T-cell (primary cell): ENCODE results near the gene NUP153. TPM values are rescaled to one million over a fixed set of nuclear protein-coding genes. Genes with fewer than 3 reads are reported as not detected.
"Not testable (repeated sequence)": the region's sequence is repeated elsewhere in the genome, so short reads cannot be mapped to it uniquely, and the experiment has no call there.

ENCODE experiments used
- ATAC-seq, 4 experiments: fragments of 200-7000 bp in 3 of 4; fragments of 150-1000 bp in 1 of 4; cut with Tn5 transposase; replicated peaks in 1 of 4; 1 replicate in 3 of 4; 2 replicates in 1 of 4; pipeline ENCODE4 v1.10.0; 2021; ENCODE audit warnings: moderate library complexity in 3 of 4, mild to moderate bottlenecking in 2 of 4, moderate number of reproducible peaks in 1 of 4
- CTCF ChIA-PET, 2 donors: fragments of 300-600 bp; sonication (Branson Sonifier 250); formaldehyde crosslinking; loops; one replicate each; lab custom pipeline; 2022; ENCODE audit warnings: antibody characterized with exemption in 2 of 2; lab: Charles Lee
- POLR2A ChIA-PET, 2 donors: fragments of 300-600 bp; sonication (Branson Sonifier 250); formaldehyde crosslinking; loops; one replicate each; lab custom pipeline; 2022; ENCODE audit warnings: antibody characterized with exemption in 2 of 2; lab: Charles Lee
- DNase-seq, 35 experiments: peaks; one replicate each; pipeline versions ENCODE4 v3.0.0 to v3.0.0-alpha.2; 2013 to 2023
- H3K27ac ChIP-seq: one replicate; pipeline ENCODE4 v1.5.1; 2013; ENCODE audit warnings: low read length
- H3K27me3 ChIP-seq, 2 experiments: replicated peaks in 1 of 2; 1 replicate in 1 of 2; 2 replicates in 1 of 2; pipeline versions ENCODE4 v1.6.1 to v1.7.0; 2013; ENCODE audit warnings: low read length in 1 of 2, mixed read lengths in 1 of 2; ENCODE audit not compliant: control insufficient read depth in 2 of 2, insufficient read depth in 2 of 2; ENCODE audit errors: extremely low read depth in 1 of 2
- H3K36me3 ChIP-seq, 2 donors: 1 replicate in 1 of 2; 2 replicates in 1 of 2; pipeline versions ENCODE4 v1.6.1 to v1.7.0; 2013; ENCODE audit warnings: low read length in 1 of 2; ENCODE audit not compliant: control insufficient read depth in 2 of 2, insufficient read depth in 1 of 2; ENCODE audit errors: extremely low read depth in 1 of 2
- H3K4me1 ChIP-seq, 2 experiments: 1 replicate in 1 of 2; 2 replicates in 1 of 2; pipeline versions ENCODE4 v1.6.1 to v1.7.0; 2013; ENCODE audit warnings: low read length in 2 of 2, mixed read lengths in 1 of 2; ENCODE audit not compliant: insufficient read depth in 2 of 2, control insufficient read depth in 1 of 2; ENCODE audit errors: extremely low read depth in 1 of 2
- H3K4me3 ChIP-seq, 2 donors: 1 replicate in 1 of 2; 2 replicates in 1 of 2; pipeline versions ENCODE4 v1.5.1 to v1.7.0; 2013; ENCODE audit warnings: mild to moderate bottlenecking in 2 of 2, low read length in 1 of 2, moderate library complexity in 1 of 2; ENCODE audit not compliant: control insufficient read depth in 1 of 2; ENCODE audit errors: extremely low read depth in 1 of 2
- H3K9me3 ChIP-seq: 2 replicates; pipeline ENCODE4 v1.7.0; 2013
- H3K27ac Mint-ChIP-seq, 2 donors: one replicate each; pipeline ENCODE4 v1.8.0; 2020 to 2021; ENCODE audit warnings: mild to moderate bottlenecking in 2 of 2, mixed read lengths in 2 of 2
- H3K27me3 Mint-ChIP-seq, 2 donors: one replicate each; pipeline ENCODE4 v1.8.0; 2021 to 2022; ENCODE audit warnings: mixed read lengths in 2 of 2
- H3K36me3 Mint-ChIP-seq: one replicate; pipeline ENCODE4 v1.8.0; 2021; ENCODE audit warnings: mixed read lengths
- H3K4me1 Mint-ChIP-seq, 3 donors: one replicate each; pipeline ENCODE4 v1.8.0; 2020 to 2022; ENCODE audit warnings: mixed read lengths in 3 of 3, mild to moderate bottlenecking in 1 of 3
- H3K4me3 Mint-ChIP-seq, 3 donors: one replicate each; pipeline ENCODE4 v1.8.0; 2020 to 2022; ENCODE audit warnings: mild to moderate bottlenecking in 3 of 3, mixed read lengths in 3 of 3, moderate library complexity in 3 of 3
- H3K9me3 Mint-ChIP-seq, 3 donors: one replicate each; pipeline ENCODE4 v1.8.0; 2020 to 2022; ENCODE audit warnings: mixed read lengths in 3 of 3
- WGBS: methylation state at CpG from one replicate; pipeline ENCODE4 v1.1.5; 2013; ENCODE audit warnings: missing lambda C conversion rate; ENCODE audit not compliant: insufficient coverage; 5-methylcytosine and 5-hydroxymethylcytosine counted together
- total RNA-seq, 35 experiments: library from RNA in 6 of 35; stranded (reverse) in 6 of 35; fragments of 120-200 nt in 1 of 35; gene quantifications; one replicate each; pipeline versions ENCODE4 v1.2.1 to v1.2.4 and lab custom pipeline; 2013 to 2026

The NUP153 gene
- 10 to 100 TPM; 46.4 to 58.5 (median 54.2) TPM for total RNA-seq
- 47.0 TPM for total RNA-seq (2013)
- total RNA-seq (lab: John Stamatoyannopoulos, UW), result 129 to 473 (median 223) reads per million in 29 experiments

GRCh38 chr6:17706580-17707370 lies at the start of gene NUP153:
Gene NUP153, minus strand, starts transcription at chr6:17706925. Its CDS starts 538 bp downstream, at chr6:17706387.
- Histone ChIP-seq H3K4me3 (peak within 1 kb of the TSS; percentile 79 to 87), H3K9me3 (no peaks in the 10 kb centered on the region), H3K36me3 (no peaks in the 10 kb centered on the region), H3K27me3 (no peaks in the 10 kb centered on the region), H3K4me1 (peaks cover 29 to 35% of the 10 kb centered on the region in 2 experiments), H3K27ac (peak within 1 kb of the TSS; percentile 98)
- DNase-seq (peak; percentile 96 to 100 (median 99)), ATAC-seq (peak; percentile 82 to 90 (median 86))
- Mint-ChIP-seq H3K27me3 (no peaks in the 10 kb centered on the region), H3K27ac (peak within 1 kb of the TSS; percentile 99), H3K4me1 (peaks cover 35 to 44% (median 42%) of the 10 kb centered on the region in 3 donors), H3K9me3 (no peaks in the 10 kb centered on the region), H3K4me3 (peak within 1 kb of the TSS; percentile 82 to 92 (median 86)), H3K36me3 (no peaks in the 10 kb centered on the region)
- POLR2A ChIA-PET, result interaction anchor here (0.5 to 0.8 kb wide), 5 partner anchors 16 to 431 kb away, joined by 3 to 8 read pairs (median 3); partner anchors contain the start of gene FAM8A1 (in 2 of the 2)
- CTCF ChIA-PET, result interaction anchor here (0.5 to 1.3 kb wide), 7 partner anchors 22 to 688 kb away, joined by 3 to 13 read pairs (median 4); partner anchors contain the start of gene FAM8A1 (in 1 of the 2)
- WGBS, result under 1% methylated on average over 53 of the region's 69 CpGs

GRCh38 chr6:17754254-17754653 lies 47.5 kb upstream of the NUP153 start:
- Mint-ChIP-seq H3K27ac (no peak overlapping the region), H3K4me1 (no peaks in the 10 kb centered on the region), H3K4me3 (no peak overlapping the region), H3K36me3 (no peaks in the 10 kb centered on the region), H3K9me3 (no peaks in the 10 kb centered on the region), H3K27me3 (peaks cover 0 to 2% of the 10 kb centered on the region in 2 donors)
- no peaks in the 10 kb centered on the region for H3K4me1 ChIP-seq
- H3K27me3 ChIP-seq, result peaks cover 0 to 7% of the 10 kb centered on the region in 2 experiments
- POLR2A ChIA-PET, result no interaction called here
- H3K4me3 ChIP-seq, result no peak overlapping the region
- ATAC-seq (no peak), DNase-seq (no peak)
- H3K27ac ChIP-seq, result no peak overlapping the region
- WGBS, result no CpG with 5 or more reads among the region's 3 CpGs
- H3K9me3 ChIP-seq, result no peaks in the 10 kb centered on the region
- CTCF ChIA-PET, result no interaction called here
- no peaks in the 10 kb centered on the region for H3K36me3 ChIP-seq

GRCh38 chr6:17745324-17745723 lies 38.6 kb upstream of the NUP153 start:
- H3K4me1 Mint-ChIP-seq, H3K4me1 ChIP-seq, ATAC-seq, CTCF ChIA-PET, H3K27me3 Mint-ChIP-seq, H3K9me3 ChIP-seq, H3K4me3 Mint-ChIP-seq, H3K27ac Mint-ChIP-seq, H3K36me3 Mint-ChIP-seq, DNase-seq, H3K27ac ChIP-seq, H3K9me3 Mint-ChIP-seq, H3K4me3 ChIP-seq, H3K36me3 ChIP-seq, POLR2A ChIA-PET: not testable (repeated sequence)
- 95% methylated on average over 22 of the region's 35 CpGs for WGBS
- H3K27me3 ChIP-seq, result peaks cover 0 to 15% of the 10 kb centered on the region in 2 experiments

GRCh38 chr6:17744757-17745308 lies 38.1 kb upstream of the NUP153 start:
- H3K4me3 ChIP-seq, H3K27me3 Mint-ChIP-seq, H3K4me3 Mint-ChIP-seq, H3K4me1 ChIP-seq, H3K36me3 Mint-ChIP-seq, H3K27ac Mint-ChIP-seq, H3K36me3 ChIP-seq, H3K9me3 Mint-ChIP-seq, DNase-seq, ATAC-seq, H3K9me3 ChIP-seq, H3K4me1 Mint-ChIP-seq, H3K27ac ChIP-seq, CTCF ChIA-PET, POLR2A ChIA-PET: not testable (repeated sequence)
- peaks cover 0 to 18% of the 10 kb centered on the region in 2 experiments for H3K27me3 ChIP-seq
- 92% methylated on average over 10 of the region's 13 CpGs for WGBS

- Mint-ChIP-seq H3K4me1 (peaks cover 0 to 2% (median 0%) of the 10 kb centered on the region in 3 donors), H3K27me3 (peaks cover 0 to 8% of the 10 kb centered on the region in 2 donors), H3K4me3 (no peak overlapping the region), H3K9me3 (peaks cover 2 to 5% (median 3%) of the 10 kb centered on the region in 3 donors), H3K27ac (no peak overlapping the region), H3K36me3 (peaks cover 2% of the 10 kb centered on the region)
- no peak for DNase-seq
- ATAC-seq, result no peak
- POLR2A ChIA-PET, result no interaction called here
- Histone ChIP-seq H3K27ac (no peak overlapping the region), H3K36me3 (no peaks in the 10 kb centered on the region), H3K4me1 (no peaks in the 10 kb centered on the region), H3K4me3 (no peak overlapping the region), H3K9me3 (no peaks in the 10 kb centered on the region), H3K27me3 (peaks cover 0 to 18% of the 10 kb centered on the region in 2 experiments)
- WGBS, result 57% methylated on average over 4 of the region's 11 CpGs
- CTCF ChIA-PET, result interaction anchor here in 1 of 2 donors (0.7 kb wide), 1 partner anchor 365 kb away, joined by 3 read pairs; no protein-coding TSS in a partner anchor
Observed at GRCh38 chr6:17744019-17744756, 37.5 kb upstream of the NUP153 start.

GRCh38 chr6:17741507-17741906 lies 34.8 kb upstream of the NUP153 start:
- CTCF ChIA-PET, result no interaction called here
- Histone ChIP-seq H3K36me3 (no peaks in the 10 kb centered on the region), H3K4me3 (no peak overlapping the region)

More at GRCh38 chr6:17741507-17741906, 34.8 kb upstream of the NUP153 start:
- Mint-ChIP-seq H3K4me1 (peaks cover 0 to 2% (median 0%) of the 10 kb centered on the region in 3 donors), H3K4me3 (no peak overlapping the region), H3K27ac (no peak overlapping the region), H3K36me3 (peaks cover 6% of the 10 kb centered on the region), H3K27me3 (peaks cover 5 to 8% of the 10 kb centered on the region in 2 donors), H3K9me3 (peaks cover 16 to 21% (median 18%) of the 10 kb centered on the region in 3 donors)
- no peak for ATAC-seq
- Histone ChIP-seq H3K9me3 (no peaks in the 10 kb centered on the region), H3K27ac (no peak overlapping the region), H3K27me3 (peaks cover 0 to 18% of the 10 kb centered on the region in 2 experiments), H3K4me1 (no peaks in the 10 kb centered on the region)
- DNase-seq, result no peak
- POLR2A ChIA-PET, result no interaction called here
- 67% methylated on average over 3 of the region's 8 CpGs for WGBS
